Endothelial cell of umbilical vein (primary cell): ENCODE data around the gene ARHGAP45. TPM values are rescaled to one million over a fixed set of nuclear protein-coding genes. Genes with fewer than 3 reads are reported as not detected.

Experiments used
- BruUV-seq: library from RNA; stranded (reverse); fragments of 400-500 nt; replicated peaks from 2 replicates; lab custom pipeline; 2021; lab: Mats Ljungman, UMichigan
- CTCF ChIA-PET: fragments of 300-600, 350-600 bp; sonication (Branson Sonifier 250); formaldehyde crosslinking; loops from one replicate; lab custom pipeline; 2021; ENCODE audit warnings: antibody characterized with exemption, inconsistent platforms; lab: Charles Lee
- POLR2A ChIA-PET: fragments of 300-600, 350-600 bp; sonication (Branson Sonifier 250); formaldehyde crosslinking; loops from one replicate; lab custom pipeline; 2021; ENCODE audit warnings: antibody characterized with exemption, inconsistent platforms; lab: Charles Lee
- DNase-seq: peaks from one replicate; pipeline ENCODE4 v3.0.0-alpha.2; 2011; ENCODE audit warnings: low read depth, low spot score
- FAIRE-seq: peaks from 2 replicates; lab custom pipeline; 2011; peaks lifted over from hg19 to GRCh38; lab: Jason Lieb, UNC
- H2AFZ ChIP-seq: 2 replicates; pipeline ENCODE4 v1.6.0; 2012; ENCODE audit warnings: low read depth, low read length, control low read depth, inconsistent platforms
- H3K27ac ChIP-seq: 2 replicates; pipeline ENCODE4 v1.5.1; 2011; ENCODE audit warnings: low read depth, mild to moderate bottlenecking, control low read depth, low read length, moderate library complexity; ENCODE audit not compliant: insufficient read depth
- H3K27me3 ChIP-seq, 2 experiments: 2 replicates each; pipeline versions ENCODE4 v1.6.0 to v1.6.1; 2011; ENCODE audit warnings: low read length in 2 of 2, mixed read lengths in 1 of 2; ENCODE audit not compliant: control insufficient read depth in 2 of 2, insufficient read depth in 2 of 2
- H3K36me3 ChIP-seq, 2 experiments: 2 replicates in 1 of 2; 3 replicates in 1 of 2; pipeline ENCODE4 v1.5.1; 2011; ENCODE audit warnings: low read length in 2 of 2, mild to moderate bottlenecking in 1 of 2, moderate library complexity in 1 of 2; ENCODE audit not compliant: control insufficient read depth in 2 of 2, insufficient read depth in 2 of 2; ENCODE audit errors: extremely low read depth in 1 of 2
- H3K4me1 ChIP-seq: 3 replicates; pipeline ENCODE4 v1.5.1; 2011; ENCODE audit warnings: mild to moderate bottlenecking, low read length; ENCODE audit not compliant: control insufficient read depth, insufficient read depth; ENCODE audit errors: extremely low read depth
- H3K4me2 ChIP-seq: 2 replicates; pipeline ENCODE4 v1.6.1; 2011; ENCODE audit warnings: low read length, control low read depth, mixed read lengths; ENCODE audit not compliant: insufficient read depth
- H3K4me3 ChIP-seq, 3 experiments: fragments of 200-600 bp in 1 of 3; sonication (generic), shearing (Covaris generic) in 1 of 3; replicated peaks in 1 of 3; 2 replicates each; pipeline ENCODE4 v1.5.1; 2011 to 2016; ENCODE audit warnings: control low read depth in 3 of 3, low read length in 3 of 3, mild to moderate bottlenecking in 2 of 3, inconsistent platforms in 1 of 3, low read depth in 1 of 3, moderate library complexity in 1 of 3; ENCODE audit not compliant: insufficient read depth in 1 of 3
- H3K79me2 ChIP-seq: 2 replicates; pipeline ENCODE4 v1.6.0; 2012; ENCODE audit warnings: low read length, inconsistent platforms; ENCODE audit not compliant: control insufficient read depth, insufficient read depth
- H3K9ac ChIP-seq: replicated peaks from 2 replicates; pipeline ENCODE3; 2011; ENCODE audit warnings: low read length, control low read depth; ENCODE audit not compliant: insufficient read depth; ENCODE audit errors: extremely low read depth
- H3K9me1 ChIP-seq: replicated peaks from 3 replicates; pipeline ENCODE4 v1.6.0; 2011; ENCODE audit warnings: mild to moderate bottlenecking, low read length; ENCODE audit not compliant: control insufficient read depth, insufficient read depth; ENCODE audit errors: extremely low read depth
- H3K9me3 ChIP-seq: replicated peaks from 2 replicates; pipeline ENCODE4 v1.5.1; 2012; ENCODE audit warnings: low read length, inconsistent platforms; ENCODE audit not compliant: control insufficient read depth, insufficient read depth
- H4K20me1 ChIP-seq: replicated peaks from 2 replicates; pipeline ENCODE3; 2011; ENCODE audit warnings: mild to moderate bottlenecking, low read length; ENCODE audit not compliant: control insufficient read depth, insufficient read depth; ENCODE audit errors: extremely low read depth
- CTCF ChIP-seq, 2 donors: IDR thresholded peaks; 1 replicate in 1 of 2; 2 replicates in 1 of 2; pipeline ENCODE4 v1.5.1; 2011; ENCODE audit warnings: low read length in 2 of 2, mild to moderate bottlenecking in 2 of 2, moderate library complexity in 2 of 2, control low read depth in 1 of 2, inconsistent platforms in 1 of 2, low read depth in 1 of 2; ENCODE audit not compliant: insufficient read depth in 1 of 2; ENCODE audit errors: extremely low read depth in 1 of 2
- EZH2 ChIP-seq: IDR thresholded peaks from 2 replicates; pipeline ENCODE4 v1.6.1; 2012; ENCODE audit warnings: borderline replicate concordance, low read depth, mild to moderate bottlenecking, moderate library complexity, low read length, inconsistent platforms; ENCODE audit not compliant: severe bottlenecking
- FOS ChIP-seq: IDR thresholded peaks from 2 replicates; pipeline ENCODE4 v1.6.1; 2011; ENCODE audit warnings: mild to moderate bottlenecking, low read length, moderate library complexity, borderline replicate concordance; ENCODE audit not compliant: insufficient read depth
- GATA2 ChIP-seq: IDR thresholded peaks from 2 replicates; pipeline ENCODE4 v1.7.0; 2011; ENCODE audit warnings: low read depth, mild to moderate bottlenecking, moderate library complexity, mixed read lengths, low read length; ENCODE audit not compliant: insufficient read length, insufficient read depth
- JUN ChIP-seq: IDR thresholded peaks from 2 replicates; pipeline ENCODE4 v1.6.1; 2011; ENCODE audit warnings: borderline replicate concordance, low read depth; ENCODE audit not compliant: insufficient read length, insufficient read depth
- MAX ChIP-seq: IDR thresholded peaks from 2 replicates; pipeline ENCODE4 v1.6.1; 2011; ENCODE audit not compliant: insufficient read depth, insufficient read length
- MYC ChIP-seq: IDR thresholded peaks from one replicate; pipeline ENCODE4 v1.6.1; 2011; ENCODE audit warnings: mild to moderate bottlenecking, low read depth, low read length
- POLR2A ChIP-seq: IDR thresholded peaks from 2 replicates; pipeline ENCODE4 v1.6.1; 2012; ENCODE audit warnings: low read depth, mild to moderate bottlenecking, control low read depth, low read length
- POLR2AphosphoS5 ChIP-seq: IDR thresholded peaks from 2 replicates; pipeline ENCODE4 v1.6.1; 2012; ENCODE audit warnings: low read depth, mild to moderate bottlenecking, control low read depth, low read length, moderate library complexity; ENCODE audit not compliant: insufficient read depth
- dilution Hi-C: fragments of 300-500 bp; cut with MboI; formaldehyde crosslinking; loops from one replicate; pipeline ENCODE4 v1.15.0; 2019; ENCODE audit warnings: low sequenced_read_pairs; ENCODE audit not compliant: extremely low pct_ligation_motif_present
- intact Hi-C: fragments of 100-400 bp; cut with micrococcal nuclease; formaldehyde crosslinking; loops from one replicate; pipeline ENCODE4 v1.10.0; 2022
- polyA plus RNA-seq, 4 experiments: library from polyadenylated mRNA; depleted of rRNA in 3 of 4; stranded (reverse) in 3 of 4; unstranded in 1 of 4; fragments of >200 nt; gene quantifications; 2 replicates each; pipeline versions ENCODE4 v1.2.1 to v1.2.3, GENCODE V29; 2011 to 2012; ENCODE audit warnings: missing spikeins in 1 of 4
- total RNA-seq: library from RNA; stranded (reverse); gene quantifications from 2 replicates; pipeline ENCODE4 v1.2.3, GENCODE V29; 2021

The ARHGAP45 gene
- total and polyA plus RNA-seq, 2 donors (not counting 3 experiments of a cell fraction or from before 2014, with no cell fraction given): 7.5 to 10.4 TPM

GRCh38 chr19:1123381-1123780 lies 56.4 kb downstream of the ARHGAP45 start:
- dilution Hi-C loops: no loop called here
- intact Hi-C loops: loop anchor here (1.0 to 2.0 kb wide), 2 partner anchors 10 to 51 kb away; partner anchors contain the start of gene SBNO2
- Histone ChIP-seq H4K20me1 (no peaks in the 10 kb centered on the region), H3K4me1 (peaks cover 15% of the 10 kb centered on the region), H3K9me3 (no peaks in the 10 kb centered on the region), H3K9me1 (no peaks in the 10 kb centered on the region), H3K27me3 (no peaks in the 10 kb centered on the region), H3K4me3 (no peak overlapping the region), H3K27ac (no peak overlapping the region), H3K4me2 (no peak overlapping the region), H3K9ac (no peak overlapping the region), H2AFZ (no peak overlapping the region), H3K36me3 (peaks cover 23 to 58% of the 10 kb centered on the region in 2 experiments), H3K79me2 (peaks cover 27% of the 10 kb centered on the region)
- DNase-seq (no peak), FAIRE-seq (no peak)
- no peak for TF ChIP-seq EZH2
- no peak for TF ChIP-seq POLR2AphosphoS5
- no peak for TF ChIP-seq JUN
- TF ChIP-seq MAX: no peak
- TF ChIP-seq MYC: no peak
- TF ChIP-seq POLR2A: no peak
- TF ChIP-seq FOS: no peak
- TF ChIP-seq CTCF (IDR thresholded peaks at IDR 0.05; ENCODE audit: extremely low read depth in 1 of 2, insufficient read depth in 1 of 2, low read depth in 1 of 2, low read length in 2 of 2): no peak
- no peak for TF ChIP-seq GATA2
- POLR2A ChIA-PET: interaction anchor here (0.8 kb wide), 1 partner anchor 10 kb away, joined by 3 read pairs; no protein-coding TSS in a partner anchor
- CTCF ChIA-PET: interaction anchor here (2.2 kb wide), 1 partner anchor 10 kb away, joined by 15 read pairs; no protein-coding TSS in a partner anchor
- BruUV-seq: no TSS peak
